ENCODE results near the gene LONRF2.
A peak's percentile ranks its signal among the peaks of the same experiment; 100 is the strongest.

LONRF2 gene

DNA sequence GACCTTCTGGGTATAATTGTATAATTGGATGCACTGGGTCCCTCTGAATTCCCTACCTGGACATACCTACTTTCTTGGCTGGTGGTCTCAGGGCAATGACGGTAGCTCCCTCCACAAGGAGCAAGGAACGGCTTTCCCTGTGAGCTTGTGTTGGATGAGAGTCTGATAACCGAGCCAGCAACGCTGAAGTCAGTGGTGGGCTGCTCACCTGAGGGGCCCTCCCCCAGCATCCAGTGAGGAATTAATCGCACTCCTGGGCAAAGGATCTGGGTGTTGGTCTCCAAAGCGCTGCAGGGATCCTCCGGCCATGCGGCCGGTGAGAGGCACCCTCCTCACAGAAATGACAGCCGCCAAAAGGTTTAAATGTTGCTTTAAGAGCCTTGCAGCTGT lies 47.1 kb downstream of the LONRF2 start:
- no peak for DNase-seq (ENCODE audit: low read depth in 2 of 2)

- no peak for DNase-seq (ENCODE audit: low read depth in 2 of 2)
These were observed 47.6 kb downstream of the LONRF2 start for GRCh38 chr2:100274566-100275199.

GRCh38 chr2:100274076-100274475 lies 48.2 kb downstream of the LONRF2 start:
- DNase-seq (ENCODE audit: low read depth in 2 of 2), result no peak

DNA sequence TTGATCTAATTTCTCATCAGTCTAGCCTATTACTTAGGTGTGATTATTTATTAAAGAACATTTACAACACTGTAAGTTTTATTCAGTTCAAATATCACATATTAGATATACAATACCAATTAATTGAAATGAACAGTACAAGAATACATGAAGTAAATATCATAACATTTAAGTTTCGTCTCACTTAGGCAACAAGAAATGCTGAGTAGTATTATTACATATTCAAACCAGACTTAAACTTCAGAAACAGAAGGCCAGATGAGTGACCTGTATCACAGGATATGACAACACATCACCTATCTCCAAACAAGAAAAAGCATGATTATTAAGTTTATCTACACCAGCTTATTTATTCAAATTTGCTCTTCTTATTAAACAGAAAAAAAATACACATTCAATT lies 48.9 kb downstream of the LONRF2 start:
- DNase-seq (ENCODE audit: low read depth in 2 of 2), result no peak

DNA sequence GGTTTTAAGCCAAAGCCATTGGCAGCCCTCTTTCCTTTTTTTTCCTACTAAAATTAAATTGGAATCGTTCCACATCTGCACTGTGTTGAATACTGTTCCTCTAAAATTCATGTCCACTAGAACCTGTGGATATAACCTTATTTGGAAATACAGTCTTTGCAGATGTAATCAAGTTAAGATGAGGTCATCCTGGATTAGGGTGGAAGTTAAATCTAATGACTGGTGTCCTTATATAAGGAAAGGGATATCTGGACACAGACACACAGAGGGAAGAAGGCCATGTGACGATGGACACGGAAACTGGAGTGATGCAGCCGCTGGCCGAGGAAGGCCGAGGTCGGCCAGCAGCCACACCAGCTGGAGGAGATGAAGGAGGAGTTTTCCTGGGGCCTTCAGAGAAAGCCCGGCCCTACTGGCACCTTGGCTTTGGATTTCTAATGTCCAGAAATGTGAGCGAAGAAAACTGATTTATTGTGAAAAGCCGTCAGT lies 49.4 kb downstream of the LONRF2 start:
- no peak for DNase-seq (ENCODE audit: low read depth in 2 of 2)

GRCh38 chr2:100271210-100271609 lies 51.1 kb downstream of the LONRF2 start:
- DNase-seq (ENCODE audit: low read depth in 2 of 2), result no peak

DNA sequence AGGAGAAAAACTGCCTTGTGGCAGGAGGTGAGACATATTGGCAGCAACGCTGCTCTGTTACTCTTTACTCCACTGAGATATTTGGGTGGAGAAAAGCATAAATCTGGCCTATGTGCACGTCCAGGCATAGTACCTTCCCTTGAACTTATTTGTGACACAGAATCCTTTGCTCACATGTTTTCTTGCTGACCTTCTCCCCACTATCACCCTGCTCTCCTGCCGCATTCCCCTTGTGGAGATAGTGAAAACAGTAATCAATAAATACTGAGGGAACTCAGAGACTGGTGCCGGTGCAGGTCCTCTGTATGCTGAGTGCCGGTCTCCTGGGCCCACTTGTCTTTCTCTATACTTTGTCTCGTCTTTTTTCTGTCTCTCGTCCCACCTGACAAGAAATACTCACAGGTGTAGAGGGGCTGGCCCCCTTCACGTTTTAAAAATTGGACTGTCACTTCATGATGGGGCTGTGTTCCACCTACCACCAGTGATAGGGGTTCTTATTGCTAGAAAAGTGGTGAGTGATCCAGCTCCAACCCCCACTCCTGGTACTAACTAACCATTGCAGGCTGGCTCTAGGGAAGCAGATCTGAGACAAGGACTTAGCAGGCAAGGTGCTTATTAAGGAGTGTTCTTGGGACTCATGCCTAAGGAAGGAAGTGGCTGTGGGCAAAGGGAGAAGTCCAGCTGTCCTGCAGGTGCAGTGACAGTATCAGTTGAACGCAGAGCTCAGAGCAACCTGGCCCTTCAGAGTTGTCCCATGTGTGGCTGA lies 51.7 kb downstream of the LONRF2 start:
- DNase-seq (ENCODE audit: low read depth in 2 of 2), result no peak

DNA sequence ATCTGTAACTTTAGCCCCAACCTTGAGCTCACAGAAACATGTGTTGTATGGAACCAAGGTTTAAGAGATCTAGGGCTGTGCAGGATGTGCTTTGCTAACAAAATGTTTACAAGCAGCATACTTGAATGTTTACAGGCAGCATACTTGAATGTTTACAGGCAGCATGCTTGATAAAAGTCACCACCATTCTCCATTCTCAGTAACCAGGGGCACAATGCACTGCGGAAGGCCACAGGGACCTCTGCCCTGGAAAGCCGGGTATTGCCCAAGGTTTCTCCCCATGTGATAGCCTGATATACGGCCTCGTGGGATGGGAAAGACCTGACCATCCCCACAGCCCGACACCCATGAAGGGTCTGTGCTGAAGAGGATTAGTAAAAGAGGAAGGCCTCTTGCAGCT lies 52.4 kb downstream of the LONRF2 start:
- DNase-seq (ENCODE audit: low read depth in 2 of 2), result no peak

- no peak for DNase-seq (ENCODE audit: low read depth in 2 of 2)
These were observed 53.3 kb downstream of the LONRF2 start for GRCh38 chr2:100268986-100269385.

DNA sequence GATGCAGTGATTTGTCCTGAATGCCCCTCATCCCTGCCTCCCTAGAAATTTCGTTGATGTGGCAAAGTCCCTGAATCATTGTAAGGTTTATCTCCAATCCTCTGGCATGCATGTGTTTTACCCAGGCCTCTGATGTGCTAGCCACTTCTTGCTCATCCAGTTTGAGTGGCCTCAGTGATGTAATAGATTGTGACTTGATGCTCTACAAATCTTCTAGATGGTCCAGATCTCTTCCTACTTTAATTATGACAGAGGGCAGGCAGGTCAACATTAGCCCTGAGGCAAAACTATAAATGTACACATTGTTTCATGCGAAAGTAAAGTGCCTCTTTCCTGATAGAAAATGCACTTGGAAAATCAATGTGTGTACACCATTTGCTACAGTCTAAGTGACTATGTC lies 54.5 kb downstream of the LONRF2 start:
- no peak for DNase-seq (ENCODE audit: low read depth in 2 of 2)

- no peak for DNase-seq (ENCODE audit: low read depth in 2 of 2)
These were observed 56.2 kb downstream of the LONRF2 start for GRCh38 chr2:100266126-100266525.

GRCh38 chr2:100265226-100265625 lies 57.1 kb downstream of the LONRF2 start:
- DNase-seq (ENCODE audit: low read depth in 2 of 2), result no peak

DNA sequence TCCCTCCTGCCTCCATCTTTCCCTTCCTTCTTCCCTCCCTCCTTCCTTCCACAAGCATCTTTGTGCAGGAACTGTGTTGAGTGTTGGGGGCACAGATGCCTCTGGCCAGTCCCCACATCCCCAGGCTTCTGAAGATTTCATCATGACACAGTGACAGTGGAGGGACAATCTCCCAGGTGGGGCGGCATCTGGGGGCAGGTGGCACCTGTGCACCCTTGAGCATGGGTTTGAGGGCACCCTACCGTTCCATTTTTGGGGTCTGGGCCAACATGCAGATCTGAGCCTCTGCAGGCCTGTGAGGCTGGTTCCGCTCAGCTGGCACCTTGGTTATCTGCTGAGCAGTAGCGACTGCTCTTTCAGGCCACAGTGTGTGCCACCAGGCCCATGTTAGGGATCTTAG lies 57.6 kb downstream of the LONRF2 start:
- no peak for DNase-seq (ENCODE audit: low read depth in 2 of 2)

DNA sequence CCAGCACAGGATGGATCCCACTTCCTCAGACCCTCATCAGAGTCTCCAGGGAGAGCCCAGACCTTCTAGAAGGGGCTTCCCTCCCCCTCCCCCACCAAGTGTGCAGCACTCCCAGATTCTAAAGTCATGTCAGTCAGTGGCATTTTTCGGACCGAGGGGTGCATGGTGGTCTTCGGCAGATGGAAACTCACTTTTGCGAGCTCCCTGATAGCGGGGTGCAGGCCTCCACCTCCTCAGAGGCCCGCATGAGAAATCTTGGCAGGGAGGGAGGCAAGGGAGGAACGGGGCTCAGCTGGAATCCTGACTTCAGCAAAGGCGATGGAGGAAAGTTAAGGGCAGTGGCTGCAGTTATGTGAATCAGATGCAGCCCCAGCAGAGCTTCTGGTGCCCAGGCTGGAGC lies 58.2 kb downstream of the LONRF2 start:
- DNase-seq (ENCODE audit: low read depth in 2 of 2), result no peak

DNA sequence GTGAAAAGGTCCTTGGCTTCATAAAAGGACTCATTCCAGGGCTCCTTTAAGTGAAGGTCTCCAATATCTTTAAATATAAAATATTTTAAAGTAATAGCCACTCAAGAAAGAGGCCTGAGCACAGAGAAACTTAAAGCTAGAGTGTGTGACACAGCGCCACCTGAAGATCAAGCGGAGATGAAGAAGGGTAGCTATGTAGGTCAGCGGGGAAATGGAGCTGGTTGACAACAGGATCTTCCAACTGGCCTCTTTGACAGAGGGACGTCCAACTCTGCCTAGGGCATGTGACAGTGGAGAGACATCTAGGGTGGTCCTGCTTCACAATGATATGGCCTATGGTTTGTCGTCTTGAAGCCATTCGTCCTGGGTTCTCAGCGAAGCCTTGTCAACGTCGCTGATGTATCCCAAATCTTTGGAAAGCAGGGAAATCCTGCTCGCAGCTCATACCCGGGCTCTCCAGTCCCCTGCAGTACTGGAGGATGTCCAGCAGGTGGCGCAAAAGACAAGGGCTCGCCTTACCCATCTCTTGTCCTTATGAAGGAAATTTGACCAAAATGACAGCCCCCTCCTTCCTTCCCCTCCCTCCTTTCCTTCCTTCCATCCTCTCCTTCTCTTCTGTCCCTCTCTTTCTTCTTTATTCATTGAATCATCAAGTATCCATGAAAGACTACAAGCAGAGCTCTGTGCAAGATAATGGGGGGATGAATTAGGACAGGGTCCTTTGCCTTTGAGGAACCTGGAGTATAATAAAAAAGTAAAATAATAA lies 59.6 kb downstream of the LONRF2 start:
- no peak for DNase-seq (ENCODE audit: low read depth in 2 of 2)

DNA sequence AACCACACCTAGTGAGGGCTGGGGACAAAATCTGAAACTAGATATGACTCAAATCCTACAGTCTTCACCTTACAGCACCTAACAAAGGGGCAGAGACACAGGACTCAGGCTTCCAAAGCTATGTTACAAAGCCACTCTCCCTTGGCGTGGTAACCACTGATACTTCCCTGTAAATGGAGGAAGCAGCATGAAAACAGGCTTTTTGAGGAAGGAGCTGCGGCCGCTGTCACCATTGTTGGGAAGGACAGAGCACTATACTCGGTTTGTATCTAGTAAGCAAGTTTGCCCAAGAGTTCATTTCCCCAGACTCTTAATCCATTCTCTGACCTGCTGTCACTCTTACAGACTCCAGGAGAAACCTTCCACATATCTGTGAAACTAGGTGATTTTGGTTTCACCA lies 60.3 kb downstream of the LONRF2 start:
- DNase-seq (ENCODE audit: low read depth in 2 of 2), result no peak

DNA sequence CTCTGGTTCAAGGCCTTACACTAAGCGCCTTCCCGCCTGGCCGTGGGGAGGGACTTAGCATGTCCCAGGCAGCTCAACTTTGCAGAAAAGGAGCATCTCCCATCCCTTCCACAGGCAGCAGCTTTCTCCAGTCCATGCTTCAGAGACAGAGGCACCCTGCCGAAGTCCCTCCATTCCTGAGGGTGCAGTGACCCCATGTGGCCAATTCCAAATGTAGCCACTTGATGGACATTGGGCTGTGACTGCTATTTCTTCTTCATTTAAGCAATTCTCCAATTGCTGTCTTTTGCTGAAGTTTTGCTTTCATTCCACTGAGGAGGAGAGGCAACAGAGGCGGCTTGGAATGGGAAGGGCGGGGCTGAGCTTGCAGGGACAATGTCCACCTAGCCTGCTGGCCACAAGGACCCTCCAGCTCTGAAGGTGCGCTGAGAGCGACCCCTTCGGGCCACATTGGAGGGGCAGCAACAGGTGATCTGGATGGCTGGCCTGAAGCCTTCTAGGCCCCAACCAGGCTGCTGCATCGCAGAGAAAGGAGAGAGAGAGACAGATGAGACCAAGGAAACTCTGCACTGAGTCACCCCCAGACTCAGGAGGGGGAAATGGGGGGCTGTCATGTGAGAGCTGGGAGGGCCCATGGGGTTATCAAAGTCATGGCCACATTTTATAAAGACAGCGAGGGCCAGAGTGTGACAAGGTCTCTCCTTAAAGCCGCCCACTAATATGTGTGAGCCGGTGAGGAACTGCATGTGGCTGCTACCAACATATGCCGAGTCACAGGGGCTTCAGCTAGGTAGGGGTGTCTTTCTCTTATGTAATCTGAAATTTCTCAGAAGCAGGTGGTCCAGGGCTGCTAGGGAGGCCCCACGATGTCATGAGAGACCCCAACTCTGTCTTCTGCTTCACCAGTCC lies 61.3 kb downstream of the LONRF2 start:
- peak; percentile 67 to 71 for DNase-seq (ENCODE audit: low read depth in 2 of 2)

- DNase-seq (ENCODE audit: low read depth in 2 of 2), result no peak
These were observed 63.2 kb downstream of the LONRF2 start for GRCh38 chr2:100259106-100259505.

GRCh38 chr2:100257939-100258338 lies 64.4 kb downstream of the LONRF2 start:
- DNase-seq (ENCODE audit: low read depth in 2 of 2), result no peak

- no peak for DNase-seq (ENCODE audit: low read depth in 2 of 2)
These were observed 65.5 kb downstream of the LONRF2 start for GRCh38 chr2:100256849-100257248.

GRCh38 chr2:100256416-100256815 lies 65.9 kb downstream of the LONRF2 start:
- DNase-seq (ENCODE audit: low read depth in 2 of 2), result no peak

Data from fibroblast of skin of left quadriceps (primary cell).